ENCODE results near the gene ARID5A. TPM values are rescaled to one million over a fixed set of nuclear protein-coding genes. Genes with fewer than 3 reads are reported as not detected.

The ARID5A gene
- total and polyA plus RNA-seq, 7 experiments from 2014 or later = 52.2 to 182 (median 111) TPM

- ATAC-seq (no peak), DNase-seq (peak in 1 of 9 donors; percentile 12)
- no peaks in the 10 kb centered on the region for H3K9me3 ChIP-seq (ENCODE audit: control insufficient read depth in 2 of 3, low read length in 3 of 3)
- peak overlapping the region; percentile 80 for H3K27ac ChIP-seq (ENCODE audit: low read depth, low read length)
- peaks cover 36 to 48% of the 10 kb centered on the region in 2 donors for H3K4me1 ChIP-seq (ENCODE audit: control insufficient read depth in 2 of 2, insufficient read depth in 2 of 2, low read length in 2 of 2)
- Mint-ChIP-seq H3K9me3 (no peaks in the 10 kb centered on the region), H3K4me1 (peaks cover 42 to 88% (median 64%) of the 10 kb centered on the region in 7 donors), H3K27me3 (no peaks in the 10 kb centered on the region), H3K36me3 (peaks cover 0 to 1% (median 0%) of the 10 kb centered on the region in 5 donors), H3K27ac (peak overlapping the region; percentile 81 to 97 (median 93)), H3K4me3 (peak overlapping the region in 9 of 10 donors; percentile 27 to 87 (median 76))
- ChIA-PET CTCF (interaction anchor here (0.5 to 0.7 kb wide), 4 partner anchors 23 to 430 kb away, joined by 3 to 4 read pairs (median 4); no protein-coding TSS in a partner anchor), POLR2A (interaction anchor here (0.9 to 17.2 kb wide), 5 partner anchors 8 to 582 kb away, joined by 3 to 241 read pairs (median 4); partner anchors contain the start of gene ARID5A)
- H3K27me3 ChIP-seq (ENCODE audit: control insufficient read depth in 2 of 2, insufficient read depth in 2 of 2, low read length in 2 of 2) = no peaks in the 10 kb centered on the region
- H3K36me3 ChIP-seq (ENCODE audit: control insufficient read depth in 2 of 3, insufficient read depth in 3 of 3, low read length in 3 of 3) = no peaks in the 10 kb centered on the region
- peak overlapping the region; percentile 60 for H3K4me3 ChIP-seq (ENCODE audit: low read length)
- intact Hi-C loops (cut with micrococcal nuclease) = loop anchor here in 1 of 2 donors (10.0 kb wide), 1 partner anchor 1507 kb away; the partner anchor contains the start of gene MAL
These were observed 5.2 kb upstream of the ARID5A start for GRCh38 chr2:96531366-96531765.

- peaks cover 39 to 83% (median 59%) of the 10 kb centered on the region in 7 donors for H3K4me1 Mint-ChIP-seq
- CTCF ChIA-PET = interaction anchor here (0.5 to 1.3 kb wide), 5 partner anchors 15 to 420 kb away, joined by 3 to 4 read pairs (median 3); no protein-coding TSS in a partner anchor
- H3K4me3 ChIP-seq (ENCODE audit: low read length) = peak overlapping the region; percentile 60
These were observed 4.6 kb upstream of the ARID5A start for GRCh38 chr2:96531872-96532505.

GRCh38 chr2:96532641-96533291 is 3.8 kb upstream of the ARID5A start:
- Histone ChIP-seq H3K27ac (ENCODE audit: low read depth, low read length) (peak overlapping the region; percentile 22), H3K9me3 (ENCODE audit: control insufficient read depth in 2 of 3, low read length in 3 of 3) (no peaks in the 10 kb centered on the region), H3K27me3 (ENCODE audit: control insufficient read depth in 2 of 2, insufficient read depth in 2 of 2, low read length in 2 of 2) (no peaks in the 10 kb centered on the region), H3K4me1 (ENCODE audit: control insufficient read depth in 2 of 2, insufficient read depth in 2 of 2, low read length in 2 of 2) (peaks cover 31 to 39% of the 10 kb centered on the region in 2 donors), H3K36me3 (ENCODE audit: control insufficient read depth in 2 of 3, insufficient read depth in 3 of 3, low read length in 3 of 3) (peaks cover 0 to 8% (median 0%) of the 10 kb centered on the region in 3 experiments), H3K4me3 (ENCODE audit: low read length) (no peak overlapping the region)
- intact Hi-C loops (cut with micrococcal nuclease) = loop anchor here in 1 of 2 donors (1.0 to 10.0 kb wide), 2 partner anchors 125 to 1508 kb away; partner anchors contain the start of gene MAL
- Mint-ChIP-seq H3K9me3 (peaks cover 0 to 4% (median 0%) of the 10 kb centered on the region in 11 donors), H3K36me3 (no peaks in the 10 kb centered on the region), H3K4me3 (peak overlapping the region in 7 of 10 donors; percentile 1 to 87 (median 76)), H3K27ac (peak overlapping the region; percentile 81 to 97 (median 93)), H3K27me3 (no peaks in the 10 kb centered on the region), H3K4me1 (peaks cover 38 to 84% (median 55%) of the 10 kb centered on the region in 7 donors)
- ChIA-PET CTCF (interaction anchor here (0.6 to 2.1 kb wide), 9 partner anchors 8 to 419 kb away, joined by 3 to 7 read pairs (median 3); no protein-coding TSS in a partner anchor), POLR2A (interaction anchor here (0.8 to 17.2 kb wide), 5 partner anchors 7 to 286 kb away, joined by 3 to 241 read pairs (median 3); partner anchors contain the start of gene ARID5A)
- no peak for ATAC-seq
- peak in 1 of 9 donors; percentile 6 for DNase-seq

More at GRCh38 chr2:96531872-96532505, 4.6 kb upstream of the ARID5A start:
- intact Hi-C loops (cut with micrococcal nuclease) = loop anchor here in 1 of 2 donors (1.0 to 10.0 kb wide), 2 partner anchors 125 to 1507 kb away; partner anchors contain the start of gene MAL
- ATAC-seq (peak; percentile 63), DNase-seq (peak; percentile 51 to 96 (median 85))
- peaks cover 33 to 42% of the 10 kb centered on the region in 2 donors for H3K4me1 ChIP-seq (ENCODE audit: control insufficient read depth in 2 of 2, insufficient read depth in 2 of 2, low read length in 2 of 2)
- H3K9me3 ChIP-seq (ENCODE audit: control insufficient read depth in 2 of 3, low read length in 3 of 3) = no peaks in the 10 kb centered on the region
- H3K27me3 ChIP-seq (ENCODE audit: control insufficient read depth in 2 of 2, insufficient read depth in 2 of 2, low read length in 2 of 2) = no peaks in the 10 kb centered on the region
- no peaks in the 10 kb centered on the region for H3K36me3 ChIP-seq (ENCODE audit: control insufficient read depth in 2 of 3, insufficient read depth in 3 of 3, low read length in 3 of 3)
- H3K27ac ChIP-seq (ENCODE audit: low read depth, low read length) = peak overlapping the region; percentile 80
- POLR2A ChIA-PET = interaction anchor here (0.9 to 17.2 kb wide), 4 partner anchors 7 to 287 kb away, joined by 3 to 241 read pairs (median 63); partner anchors contain the start of gene ARID5A
- no peaks in the 10 kb centered on the region for H3K36me3 Mint-ChIP-seq
- peak overlapping the region; percentile 81 to 97 (median 93) for H3K27ac Mint-ChIP-seq
- peaks cover 0 to under 1% (median 0%) of the 10 kb centered on the region in 11 donors for H3K9me3 Mint-ChIP-seq
- H3K27me3 Mint-ChIP-seq = no peaks in the 10 kb centered on the region
- H3K4me3 Mint-ChIP-seq = peak overlapping the region; percentile 69 to 87 (median 78)

- Histone ChIP-seq H3K4me1 (ENCODE audit: control insufficient read depth in 2 of 2, insufficient read depth in 2 of 2, low read length in 2 of 2) (peaks cover 24 to 32% of the 10 kb centered on the region in 2 donors), H3K27ac (ENCODE audit: low read depth, low read length) (no peak overlapping the region), H3K36me3 (ENCODE audit: control insufficient read depth in 2 of 3, insufficient read depth in 3 of 3, low read length in 3 of 3) (peaks cover 0 to 13% (median 0%) of the 10 kb centered on the region in 3 experiments), H3K9me3 (ENCODE audit: control insufficient read depth in 2 of 3, low read length in 3 of 3) (no peaks in the 10 kb centered on the region), H3K27me3 (ENCODE audit: control insufficient read depth in 2 of 2, insufficient read depth in 2 of 2, low read length in 2 of 2) (no peaks in the 10 kb centered on the region), H3K4me3 (ENCODE audit: low read length) (no peak overlapping the region)
- H3K4me3 Mint-ChIP-seq = no peak overlapping the region
- peaks cover 0 to 2% (median 0%) of the 10 kb centered on the region in 5 donors for H3K36me3 Mint-ChIP-seq
- ChIA-PET POLR2A (interaction anchor here (0.8 to 17.2 kb wide), 4 partner anchors 11 to 47 kb away, joined by 3 to 241 read pairs (median 4); no protein-coding TSS in a partner anchor), CTCF (interaction anchor here (0.6 to 2.1 kb wide), 10 partner anchors 7 to 418 kb away, joined by 3 to 7 read pairs (median 3); no protein-coding TSS in a partner anchor)
- H3K9me3 Mint-ChIP-seq = peaks cover 0 to 7% (median 0%) of the 10 kb centered on the region in 11 donors
- H3K27me3 Mint-ChIP-seq = no peaks in the 10 kb centered on the region
- no peak for ATAC-seq
- peak in 1 of 9 donors; percentile 8 for DNase-seq
- peak overlapping the region in 8 of 9 donors; percentile 9 to 94 (median 40) for H3K27ac Mint-ChIP-seq
- intact Hi-C loops (cut with micrococcal nuclease) = loop anchor here in 1 of 2 donors (10.0 kb wide), 1 partner anchor 1509 kb away; the partner anchor contains the start of gene MAL
- peaks cover 33 to 78% (median 48%) of the 10 kb centered on the region in 7 donors for H3K4me1 Mint-ChIP-seq
These were observed 3.1 kb upstream of the ARID5A start for GRCh38 chr2:96533292-96534073.

GRCh38 chr2:96534141-96534540 is 2.4 kb upstream of the ARID5A start:
- intact Hi-C loops (cut with micrococcal nuclease) = loop anchor here in 1 of 2 donors (10.0 kb wide), 1 partner anchor 1509 kb away; the partner anchor contains the start of gene MAL
- peak overlapping the region in 8 of 9 donors; percentile 2 to 94 (median 20) for H3K27ac Mint-ChIP-seq
- H3K27me3 Mint-ChIP-seq = no peaks in the 10 kb centered on the region
- no peaks in the 10 kb centered on the region for H3K27me3 ChIP-seq (ENCODE audit: control insufficient read depth in 2 of 2, insufficient read depth in 2 of 2, low read length in 2 of 2)
- H3K4me1 Mint-ChIP-seq = peaks cover 32 to 78% (median 44%) of the 10 kb centered on the region in 7 donors
- DNase-seq = no peak
- H3K9me3 ChIP-seq (ENCODE audit: control insufficient read depth in 2 of 3, low read length in 3 of 3) = no peaks in the 10 kb centered on the region
- no peak overlapping the region for H3K4me3 Mint-ChIP-seq
- H3K36me3 ChIP-seq (ENCODE audit: control insufficient read depth in 2 of 3, insufficient read depth in 3 of 3, low read length in 3 of 3) = peaks cover 0 to 13% (median 0%) of the 10 kb centered on the region in 3 experiments
- H3K4me1 ChIP-seq (ENCODE audit: control insufficient read depth in 2 of 2, insufficient read depth in 2 of 2, low read length in 2 of 2) = peaks cover 26 to 31% of the 10 kb centered on the region in 2 donors
- no peak overlapping the region for H3K4me3 ChIP-seq (ENCODE audit: low read length)
- H3K27ac ChIP-seq (ENCODE audit: low read depth, low read length) = no peak overlapping the region
- peaks cover 0 to 7% (median 0%) of the 10 kb centered on the region in 5 donors for H3K36me3 Mint-ChIP-seq
- ChIA-PET POLR2A (interaction anchor here (0.6 to 17.2 kb wide), 5 partner anchors 11 to 101 kb away, joined by 3 to 241 read pairs (median 4); no protein-coding TSS in a partner anchor), CTCF (interaction anchor here (1.0 to 2.1 kb wide), 5 partner anchors 10 to 172 kb away, joined by 3 to 7 read pairs (median 3); no protein-coding TSS in a partner anchor)
- ATAC-seq = no peak
- H3K9me3 Mint-ChIP-seq = peaks cover 0 to 9% (median 0%) of the 10 kb centered on the region in 11 donors

Measured in naive thymus-derived CD4-positive, alpha-beta T cell (primary cell).